K562 (cell line): ENCODE measurements around the gene METRN. TPM values are rescaled to one million over a fixed set of nuclear protein-coding genes. Genes with fewer than 3 reads are reported as not detected.
A peak's percentile ranks its signal among the peaks of the same experiment; 100 is the strongest.

ENCODE experiments used
- BCLAF1 ChIP-seq, 2 experiments: fragments of 450-650 bp in 1 of 2; IDR thresholded peaks; 2 replicates each; pipeline ENCODE4 v1.6.1; 2011 to 2017; ENCODE audit warnings: low read depth in 2 of 2, antibody characterized with exemption in 1 of 2, borderline replicate concordance in 1 of 2, low read length in 1 of 2, mild to moderate bottlenecking in 1 of 2, mixed read lengths in 1 of 2; ENCODE audit not compliant: control insufficient read depth in 1 of 2
- CREB1 ChIP-seq, 2 experiments: sonication (generic) in 1 of 2; formaldehyde crosslinking in 1 of 2; IDR thresholded peaks; 2 replicates each; pipeline versions ENCODE4 v1.6.1 to v1.8.0; 2012 to 2022; ENCODE audit warnings: inconsistent platforms in 1 of 2, mild to moderate bottlenecking in 1 of 2, missing genetic modification reagents in 1 of 2, moderate library complexity in 1 of 2
- FUS ChIP-seq: fragments of 200-400 bp; formaldehyde crosslinking; optimal IDR thresholded peaks from 2 replicates; pipeline ENCODE3; 2017; ENCODE audit warnings: low read depth, low read length
- GABPA ChIP-seq: fragments of 200-800 bp; sonication (Bioruptor generic); conservative IDR thresholded peaks from 2 replicates; pipeline ENCODE4 v1.6.1; 2016; ENCODE audit warnings: low read depth, missing genetic modification characterization, missing compliant biosample characterization
- JUND ChIP-seq, 2 experiments: IDR thresholded peaks; 2 replicates in 1 of 2; 3 replicates in 1 of 2; pipeline ENCODE4 v1.6.1; 2011; ENCODE audit warnings: borderline replicate concordance in 2 of 2, low read depth in 2 of 2, low read length in 2 of 2, improper control_type of control experiment in 1 of 2, missing biosample characterization in 1 of 2, missing genetic modification characterization in 1 of 2, missing genetic modification reagents in 1 of 2
- MED1 ChIP-seq: sonication (generic); formaldehyde crosslinking; IDR thresholded peaks from 2 replicates; pipeline ENCODE4 v1.8.1; 2023; ENCODE audit warnings: missing genetic modification reagents, borderline replicate concordance
- NCOA4 ChIP-seq: fragments of 450-650 bp; IDR thresholded peaks from 2 replicates; pipeline ENCODE4 v1.6.1; 2018; ENCODE audit warnings: mild to moderate bottlenecking; ENCODE audit not compliant: partially characterized antibody
- NFATC3 ChIP-seq: fragments of 450-650 bp; IDR thresholded peaks from 2 replicates; pipeline ENCODE4 v1.6.1; 2017; ENCODE audit warnings: mild to moderate bottlenecking
- NONO ChIP-seq, 2 experiments: fragments of 200-400 bp in 1 of 2; fragments of 450-650 bp in 1 of 2; formaldehyde crosslinking in 1 of 2; IDR thresholded peaks; 2 replicates each; pipeline ENCODE4 v1.6.1; 2017; ENCODE audit warnings: low read depth in 2 of 2, mild to moderate bottlenecking in 2 of 2, moderate library complexity in 2 of 2, low read length in 1 of 2
- NR2F6 ChIP-seq: fragments of 450-650 bp; formaldehyde crosslinking; IDR thresholded peaks from 2 replicates; pipeline ENCODE4 v1.4.0; 2020; ENCODE audit warnings: mild to moderate bottlenecking
- RCOR1 ChIP-seq, 2 experiments: IDR thresholded peaks; 2 replicates each; pipeline ENCODE4 v1.6.1; 2012; ENCODE audit warnings: low read depth in 2 of 2, low read length in 2 of 2, borderline replicate concordance in 1 of 2, improper control_type of control experiment in 1 of 2
- RFX5 ChIP-seq: IDR thresholded peaks from 2 replicates; pipeline ENCODE4 v1.6.1; 2011; ENCODE audit warnings: low read depth, mild to moderate bottlenecking, improper control_type of control experiment, low read length
- SAFB2 ChIP-seq: fragments of 200-400 bp; formaldehyde crosslinking; IDR thresholded peaks from 2 replicates; pipeline ENCODE4 v1.6.1; 2018; ENCODE audit warnings: borderline replicate concordance, low read length, low read depth, moderate library complexity; ENCODE audit not compliant: severe bottlenecking
- XRCC4 ChIP-seq: IDR thresholded peaks from one replicate; pipeline ENCODE4 v1.6.1; 2011; ENCODE audit not compliant: insufficient read depth, insufficient read length; ENCODE audit errors: extremely low read depth
- ZNF780A ChIP-seq: fragments of 250-450 bp; sonication (Bioruptor Pico); IDR thresholded peaks from 2 replicates; pipeline ENCODE4 v1.5.0; 2021; ENCODE audit warnings: mild to moderate bottlenecking
- polyA plus RNA-seq, 8 experiments: library from polyadenylated mRNA; depleted of rRNA in 4 of 8; stranded (reverse) in 5 of 8; unstranded in 3 of 8; fragments of >200 nt; fragmentation: Nextera tagmentation in 2 of 8; fragmentation: Illumina TruSeq in 1 of 8; extraction: Ambion mirVana in 2 of 8; extraction: Trizol in 1 of 8; gene quantifications; 2 replicates each; pipeline versions ENCODE4 v1.2.1 to v1.2.3, GENCODE V29; 2011 to 2014; ENCODE audit warnings: inconsistent platforms in 1 of 8, missing spikeins in 1 of 8
- total RNA-seq, 7 experiments: library from RNA; depleted of rRNA in 6 of 7; stranded (reverse); fragments of >200 nt in 6 of 7; fragmentation: Illumina TruSeq in 2 of 7; extraction: Trizol in 2 of 7; gene quantifications; 2 replicates each; pipeline versions ENCODE4 v1.2.1 to v1.2.3, GENCODE V29; 2011 to 2021; ENCODE audit warnings: low replicate concordance in 1 of 7
- TF ChIP-seq, protein P1 (sequence below): fragments of 250-450 bp; sonication (Bioruptor Pico); IDR thresholded peaks from 2 replicates; pipeline ENCODE4 v1.5.0; 2021; ENCODE audit warnings: mild to moderate bottlenecking, borderline replicate concordance
- TF ChIP-seq, protein P2 (sequence below), 3 experiments: IDR thresholded peaks in 2 of 3; conservative IDR thresholded peaks in 1 of 3; 2 replicates each; pipeline ENCODE4 v1.5.1; 2011 to 2012; ENCODE audit warnings: low read length in 3 of 3, mild to moderate bottlenecking in 3 of 3, control low read depth in 2 of 3, improper control_type of control experiment in 1 of 3, inconsistent platforms in 1 of 3, low read depth in 1 of 3, mixed read lengths in 1 of 3, moderate library complexity in 1 of 3; ENCODE audit not compliant: insufficient read depth in 2 of 3

Gene METRN
- total and polyA plus RNA-seq, 9 of the 15 experiments (the other 6 are each of a cell fraction or from before 2014, with no cell fraction given) = 0.20 to 89.8 (median 15.4) TPM

DNA sequence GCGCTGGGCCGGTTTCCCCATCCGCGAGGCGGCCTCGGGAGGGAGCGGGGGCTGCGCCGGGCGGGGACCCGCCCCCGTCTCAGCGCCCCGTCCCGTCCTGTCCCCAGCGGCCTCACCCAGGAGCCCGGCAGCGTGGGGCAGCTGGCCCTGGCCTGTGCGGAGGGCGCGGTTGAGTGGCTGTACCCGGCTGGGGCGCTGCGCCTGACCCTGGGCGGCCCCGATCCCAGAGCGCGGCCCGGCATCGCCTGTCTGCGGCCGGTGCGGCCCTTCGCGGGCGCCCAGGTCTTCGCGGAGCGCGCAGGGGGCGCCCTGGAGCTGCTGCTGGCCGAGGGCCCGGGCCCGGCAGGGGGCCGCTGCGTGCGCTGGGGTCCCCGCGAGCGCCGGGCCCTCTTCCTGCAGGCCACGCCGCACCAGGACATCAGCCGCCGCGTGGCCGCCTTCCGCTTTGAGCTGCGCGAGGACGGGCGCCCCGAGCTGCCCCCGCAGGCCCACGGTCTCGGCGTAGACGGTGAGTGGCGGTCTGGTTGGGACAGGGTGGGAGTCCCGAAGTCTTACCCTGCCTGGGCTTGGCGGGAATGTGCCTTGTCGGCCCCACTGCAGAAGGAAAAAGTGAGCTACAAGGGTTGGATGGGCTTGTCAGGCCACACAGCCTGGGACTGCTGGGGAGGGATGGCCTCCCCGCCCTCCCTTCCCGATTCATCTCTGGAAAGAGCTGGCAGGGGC lies 720 bp downstream of the METRN start (continued):
- TF ChIP-seq NR2F6 (CRISPR knock-in tag) (no peak), MED1 (CRISPR knock-in tag) (no peak), NFATC3 (no peak), NONO (IDR thresholded peaks at IDR 0.05; ENCODE audit: low read depth in 2 of 2, low read length in 1 of 2) (peak in 1 of 2 experiments; percentile 26; a peak in 1 of 4 replicates), BCLAF1 (IDR thresholded peaks at IDR 0.05; ENCODE audit: borderline replicate concordance in 1 of 2, control insufficient read depth in 1 of 2, low read depth in 2 of 2, low read length in 1 of 2) (no peak), FUS (no peak), SAFB2 (no peak), ZNF780A (CRISPR knock-in tag) (no peak), XRCC4 (no peak), NCOA4 (no peak), RFX5 (no peak), CREB1 (IDR thresholded peaks at IDR 0.05) (no peak), CREB1 (CRISPR knock-in tag; IDR thresholded peaks at IDR 0.05) (0 out of 2 replicates have a peak, but pooled peaks have one; percentile 27), RCOR1 (IDR thresholded peaks at IDR 0.05; ENCODE audit: borderline replicate concordance in 1 of 2, low read depth in 2 of 2, low read length in 2 of 2) (0 out of 4 replicates have a peak, but pooled peaks of 1 of the 2 experiments have one; percentile 4), GABPA (tag) (0 out of 2 replicates have a peak, but pooled peaks have one; percentile 35), JUND (IDR thresholded peaks at IDR 0.05; ENCODE audit: borderline replicate concordance, low read depth, low read length) (no peak), JUND (tag; IDR thresholded peaks at IDR 0.05; ENCODE audit: borderline replicate concordance, low read depth, low read length) (no peak)
- TF ChIP-seq, protein P1, sequence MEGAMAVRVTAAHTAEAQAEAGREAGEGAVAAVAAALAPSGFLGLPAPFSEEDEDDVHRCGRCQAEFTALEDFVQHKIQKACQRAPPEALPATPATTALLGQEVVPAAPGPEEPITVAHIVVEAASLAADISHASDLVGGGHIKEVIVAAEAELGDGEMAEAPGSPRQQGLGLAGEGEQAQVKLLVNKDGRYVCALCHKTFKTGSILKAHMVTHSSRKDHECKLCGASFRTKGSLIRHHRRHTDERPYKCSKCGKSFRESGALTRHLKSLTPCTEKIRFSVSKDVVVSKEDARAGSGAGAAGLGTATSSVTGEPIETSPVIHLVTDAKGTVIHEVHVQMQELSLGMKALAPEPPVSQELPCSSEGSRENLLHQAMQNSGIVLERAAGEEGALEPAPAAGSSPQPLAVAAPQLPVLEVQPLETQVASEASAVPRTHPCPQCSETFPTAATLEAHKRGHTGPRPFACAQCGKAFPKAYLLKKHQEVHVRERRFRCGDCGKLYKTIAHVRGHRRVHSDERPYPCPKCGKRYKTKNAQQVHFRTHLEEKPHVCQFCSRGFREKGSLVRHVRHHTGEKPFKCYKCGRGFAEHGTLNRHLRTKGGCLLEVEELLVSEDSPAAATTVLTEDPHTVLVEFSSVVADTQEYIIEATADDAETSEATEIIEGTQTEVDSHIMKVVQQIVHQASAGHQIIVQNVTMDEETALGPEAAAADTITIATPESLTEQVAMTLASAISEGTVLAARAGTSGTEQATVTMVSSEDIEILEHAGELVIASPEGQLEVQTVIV (CRISPR knock-in tag) = no peak
- TF ChIP-seq, protein P2, sequence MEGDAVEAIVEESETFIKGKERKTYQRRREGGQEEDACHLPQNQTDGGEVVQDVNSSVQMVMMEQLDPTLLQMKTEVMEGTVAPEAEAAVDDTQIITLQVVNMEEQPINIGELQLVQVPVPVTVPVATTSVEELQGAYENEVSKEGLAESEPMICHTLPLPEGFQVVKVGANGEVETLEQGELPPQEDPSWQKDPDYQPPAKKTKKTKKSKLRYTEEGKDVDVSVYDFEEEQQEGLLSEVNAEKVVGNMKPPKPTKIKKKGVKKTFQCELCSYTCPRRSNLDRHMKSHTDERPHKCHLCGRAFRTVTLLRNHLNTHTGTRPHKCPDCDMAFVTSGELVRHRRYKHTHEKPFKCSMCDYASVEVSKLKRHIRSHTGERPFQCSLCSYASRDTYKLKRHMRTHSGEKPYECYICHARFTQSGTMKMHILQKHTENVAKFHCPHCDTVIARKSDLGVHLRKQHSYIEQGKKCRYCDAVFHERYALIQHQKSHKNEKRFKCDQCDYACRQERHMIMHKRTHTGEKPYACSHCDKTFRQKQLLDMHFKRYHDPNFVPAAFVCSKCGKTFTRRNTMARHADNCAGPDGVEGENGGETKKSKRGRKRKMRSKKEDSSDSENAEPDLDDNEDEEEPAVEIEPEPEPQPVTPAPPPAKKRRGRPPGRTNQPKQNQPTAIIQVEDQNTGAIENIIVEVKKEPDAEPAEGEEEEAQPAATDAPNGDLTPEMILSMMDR (IDR thresholded peaks at IDR 0.05 in 2 of 3, conservative IDR thresholded peaks at IDR 0.05 in 1 of 3; ENCODE audit: insufficient read depth in 2 of 3, low read depth in 1 of 3, low read length in 3 of 3) = peak; percentile 26 to 76 (median 56); a peak in 4 of 6 replicates
